Stimulated activated CD4-positive, alpha-beta T cell treated with anti-CD3 and anti-CD28 coated beads, TNF-alpha, amount 100 ng/mL, for 4 hours (primary cell): ENCODE measurements around the gene UBB.

Source experiments
- DNase-seq, 3 experiments: peaks; one replicate each; pipeline ENCODE4 v3.0.0-alpha.2; 2020; ENCODE audit warnings: low read depth in 3 of 3

UBB gene

DNA sequence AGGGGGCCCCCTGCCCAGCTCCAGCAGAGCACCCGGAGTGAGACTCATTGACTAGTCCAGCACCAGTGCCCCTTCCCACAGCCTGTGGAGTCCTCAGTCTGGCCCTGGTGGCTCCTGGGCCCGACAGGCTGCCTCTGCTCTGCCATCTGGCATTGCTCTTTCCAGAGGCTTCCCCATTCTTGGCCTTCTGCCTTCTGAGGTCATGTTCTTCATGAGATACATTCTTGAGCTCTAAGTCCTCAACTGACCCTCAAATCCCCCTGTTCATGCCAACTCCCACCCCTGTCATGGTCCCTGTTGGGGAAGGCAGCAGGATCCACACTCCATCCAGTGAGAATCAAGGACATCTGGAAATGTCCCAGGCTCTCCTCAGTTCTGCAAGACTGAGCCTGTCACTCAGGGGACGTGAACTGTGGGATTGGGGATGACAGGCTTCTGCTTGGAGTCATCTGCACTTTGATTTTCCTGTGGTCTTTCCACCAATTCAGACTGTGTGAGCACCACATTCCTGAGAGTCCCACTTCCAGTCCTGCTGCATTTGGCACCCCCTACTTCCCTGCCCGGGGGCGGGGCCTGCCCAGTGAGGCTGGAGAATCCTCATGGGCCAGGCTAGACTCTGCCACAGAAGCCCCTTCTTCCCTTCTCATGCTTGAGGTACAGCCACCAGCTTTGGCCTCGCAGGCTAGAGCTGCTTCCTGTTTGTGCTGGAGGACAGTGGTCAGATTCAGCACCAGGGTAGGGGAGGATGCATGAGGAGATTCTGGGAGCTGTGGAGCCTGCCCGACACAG is 37.2 kb downstream of the UBB start:
- DNase-seq = no peak

DNA sequence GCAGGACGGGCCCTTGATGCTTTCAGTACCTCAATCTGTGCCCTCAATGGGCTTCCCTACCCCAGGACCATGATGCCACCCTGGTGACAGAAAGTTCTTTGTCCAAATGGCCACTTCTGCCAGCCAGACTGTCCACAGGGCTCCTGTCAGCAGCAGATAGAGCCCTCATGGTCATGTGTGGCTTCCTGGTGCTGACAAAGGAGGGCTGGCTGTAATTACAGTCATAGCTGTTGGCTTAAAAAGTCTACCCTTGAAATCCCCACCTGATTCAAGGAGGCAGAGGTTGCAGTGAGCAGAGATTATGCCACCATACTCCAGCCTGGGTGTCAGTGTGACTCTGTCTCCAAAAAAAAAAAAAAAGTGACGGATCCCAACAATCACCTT is 37.8 kb downstream of the UBB start:
- DNase-seq = no peak

- DNase-seq = peak in 2 of 3 experiments; percentile 49 to 56
Observed at GRCh38 chr17:16419074-16419928, 38.4 kb downstream of the UBB start.

DNA sequence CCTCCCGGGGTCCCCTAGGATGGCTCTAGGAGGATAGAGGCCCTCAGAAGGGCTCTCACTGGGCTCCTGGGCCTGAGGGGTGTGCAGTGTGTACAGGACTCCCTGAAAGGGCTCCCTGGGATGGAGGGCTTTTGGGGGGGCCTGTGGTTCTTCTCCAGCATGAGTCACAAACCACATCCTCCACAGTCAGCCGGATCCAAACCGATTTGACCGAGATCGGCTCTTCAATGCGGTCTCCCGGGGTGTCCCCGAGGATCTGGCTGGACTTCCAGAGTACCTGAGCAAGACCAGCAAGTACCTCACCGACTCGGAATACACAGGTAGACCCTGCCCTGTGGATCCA is 39.0 kb downstream of the UBB start:
- DNase-seq = no peak

GRCh38 chr17:16422416-16422815 is 41.5 kb downstream of the UBB start:
- no peak for DNase-seq

DNA sequence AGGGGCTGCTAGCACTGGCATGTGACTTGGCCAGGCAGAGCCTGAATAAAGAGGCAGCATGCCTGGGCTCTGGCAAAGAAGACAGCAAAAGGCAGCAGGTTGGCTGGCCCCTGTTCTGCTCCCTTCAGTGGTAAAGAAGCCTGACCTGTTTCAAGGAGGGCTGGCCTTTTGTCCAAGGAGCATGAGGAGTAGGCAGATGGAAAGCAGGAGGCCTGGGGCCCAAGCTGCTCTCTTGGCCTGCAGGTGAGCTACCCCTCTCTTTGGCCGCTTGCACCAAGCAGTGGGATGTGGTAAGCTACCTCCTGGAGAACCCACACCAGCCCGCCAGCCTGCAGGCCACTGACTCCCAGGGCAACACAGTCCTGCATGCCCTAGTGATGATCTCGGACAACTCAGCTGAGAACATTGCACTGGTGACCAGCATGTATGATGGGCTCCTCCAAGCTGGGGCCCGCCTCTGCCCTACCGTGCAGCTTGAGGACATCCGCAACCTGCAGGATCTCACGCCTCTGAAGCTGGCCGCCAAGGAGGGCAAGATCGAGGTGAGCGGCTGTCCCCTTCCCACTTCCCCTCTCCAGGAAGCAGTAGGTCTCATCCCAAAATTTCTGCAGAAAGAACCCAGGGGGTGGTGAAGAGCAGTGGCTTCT is 42.5 kb downstream of the UBB start:
- DNase-seq = no peak

GRCh38 chr17:16425202-16425601 is 44.3 kb downstream of the UBB start:
- no peak for DNase-seq

DNA sequence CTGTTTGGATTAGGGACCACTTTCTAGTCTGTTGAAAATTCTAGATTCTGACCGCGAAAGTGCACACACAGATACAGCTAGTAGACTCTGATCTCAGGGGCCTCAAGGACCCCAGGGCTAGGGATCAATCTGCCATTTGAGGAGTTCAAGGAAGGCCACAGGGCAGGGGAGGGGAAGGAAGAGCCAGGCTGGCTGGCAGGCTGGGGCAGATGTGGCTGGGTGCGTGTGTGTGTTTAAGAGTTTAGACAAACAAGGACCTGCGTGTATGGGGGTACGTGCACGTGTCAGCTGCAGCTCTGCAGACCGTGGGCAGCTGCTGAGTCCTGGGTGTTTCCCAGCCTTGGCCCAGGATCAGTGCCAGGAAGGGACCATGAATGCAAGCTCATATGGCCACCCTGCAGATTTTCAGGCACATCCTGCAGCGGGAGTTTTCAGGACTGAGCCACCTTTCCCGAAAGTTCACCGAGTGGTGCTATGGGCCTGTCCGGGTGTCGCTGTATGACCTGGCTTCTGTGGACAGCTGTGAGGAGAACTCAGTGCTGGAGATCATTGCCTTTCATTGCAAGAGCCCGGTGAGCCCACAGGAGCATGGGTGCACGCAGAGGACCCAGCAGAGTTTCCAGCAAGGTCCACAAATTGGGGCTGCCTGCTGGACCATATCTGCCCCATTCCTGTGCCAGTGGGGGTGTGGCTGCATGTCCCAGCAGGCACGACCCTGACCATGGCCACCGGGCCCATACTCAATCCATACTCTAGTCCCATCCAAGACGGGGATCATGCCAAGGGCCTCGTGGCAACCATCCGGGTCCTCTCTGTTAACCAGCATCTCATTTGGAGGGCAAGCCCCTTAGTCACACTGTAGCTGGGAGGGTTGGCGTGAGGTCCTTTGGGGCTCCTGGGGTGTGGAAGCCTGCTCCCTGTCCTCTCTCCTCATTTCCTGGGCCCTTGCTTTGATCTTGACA is 45.1 kb downstream of the UBB start:
- DNase-seq = no peak

DNA sequence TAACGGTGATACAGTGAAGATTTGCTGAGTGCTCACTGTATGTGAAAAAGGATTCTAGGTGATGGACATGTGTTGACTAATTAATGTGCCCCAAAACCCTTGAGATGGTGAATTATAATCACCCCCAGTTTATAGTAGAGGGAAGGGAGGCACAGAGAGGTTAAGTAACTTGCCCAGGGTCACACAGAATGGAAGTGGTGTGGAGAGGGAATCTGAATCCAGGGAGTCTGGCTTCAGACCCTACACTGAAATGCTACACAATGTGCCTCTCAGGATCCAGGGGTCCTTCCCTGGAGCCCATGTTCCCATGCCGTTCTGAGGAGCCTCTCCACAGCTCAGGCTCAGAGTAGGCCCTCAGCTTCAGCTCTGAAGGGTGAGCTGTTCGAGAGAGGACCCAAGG is 46.1 kb downstream of the UBB start:
- DNase-seq = no peak

DNA sequence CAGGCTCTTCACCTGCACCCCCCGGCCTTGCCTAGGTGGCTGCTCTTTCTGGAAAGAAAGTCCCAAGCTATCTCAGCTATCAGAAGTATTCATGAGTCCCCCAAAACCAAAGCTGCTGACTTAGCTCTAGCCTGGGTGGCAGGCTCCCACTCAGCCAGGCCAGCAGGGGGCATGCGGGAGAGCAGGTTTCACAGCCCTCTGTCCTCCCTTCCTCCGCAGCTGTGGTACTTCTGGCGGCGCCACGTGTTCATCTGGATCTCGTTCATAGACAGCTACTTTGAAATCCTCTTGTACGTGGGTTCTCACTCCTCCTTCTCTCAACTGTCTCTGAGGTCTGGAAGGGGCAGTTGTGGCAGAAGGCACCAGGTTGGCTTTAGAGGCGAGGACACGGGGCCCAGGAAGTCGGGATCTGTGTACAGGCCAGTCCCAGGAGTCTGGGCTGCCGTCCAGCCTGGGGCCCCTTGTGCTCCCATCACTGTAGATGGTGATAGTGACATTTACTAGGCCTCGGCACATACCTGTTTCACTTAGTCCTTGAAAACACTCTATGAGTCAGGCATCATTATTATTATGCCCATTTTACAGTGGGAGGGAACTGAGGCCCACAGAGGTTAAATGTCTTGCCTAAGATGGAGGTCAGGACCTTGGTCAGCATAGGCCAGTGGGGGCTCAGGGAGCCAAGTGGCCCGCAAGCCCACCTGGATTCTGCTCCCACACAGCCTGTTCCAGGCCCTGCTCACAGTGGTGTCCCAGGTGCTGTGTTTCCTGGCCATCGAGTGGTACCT is 47.4 kb downstream of the UBB start:
- peak in 1 of 3 experiments; percentile 18 for DNase-seq

GRCh38 chr17:16429083-16429482 is 48.2 kb downstream of the UBB start:
- DNase-seq = no peak

GRCh38 chr17:16430650-16431049 is 49.8 kb downstream of the UBB start:
- no peak for DNase-seq

- no peak for DNase-seq
Observed at GRCh38 chr17:16432017-16432416, 51.1 kb downstream of the UBB start.
